HG02623 (cell line): ENCODE measurements around the gene TENT5A.

ENCODE experiments used
- ATAC-seq: cut with Tn5 transposase; IDR thresholded peaks from one replicate; pipeline ENCODE4 v1.9.1; 2021; ENCODE audit warnings: moderate library complexity; ENCODE audit not compliant: unreplicated experiment

Gene TENT5A

GRCh38 chr6:81772741-81773140, 20.3 kb upstream of the TENT5A start:
- ATAC-seq: peak; percentile 99

GRCh38 chr6:81771097-81771496, 18.6 kb upstream of the TENT5A start:
- ATAC-seq: no peak

- ATAC-seq: no peak
These were observed 17.9 kb upstream of the TENT5A start for GRCh38 chr6:81770381-81770780.

GRCh38 chr6:81769824-81770223, 17.3 kb upstream of the TENT5A start:
- no peak for ATAC-seq

GRCh38 chr6:81768150-81768942, 15.9 kb upstream of the TENT5A start:
- no peak for ATAC-seq

GRCh38 chr6:81767163-81767891, 14.8 kb upstream of the TENT5A start:
- ATAC-seq: no peak

- ATAC-seq: peak; percentile 52
These were observed 14.1 kb upstream of the TENT5A start for GRCh38 chr6:81766482-81767069.

GRCh38 chr6:81764531-81764930, 12.1 kb upstream of the TENT5A start:
- ATAC-seq: no peak

GRCh38 chr6:81763968-81764367, 11.5 kb upstream of the TENT5A start:
- ATAC-seq: no peak

- no peak for ATAC-seq
These were observed 10.6 kb upstream of the TENT5A start for GRCh38 chr6:81763051-81763450.

GRCh38 chr6:81762606-81763005, 10.1 kb upstream of the TENT5A start:
- ATAC-seq: no peak

- ATAC-seq: no peak
These were observed 9.7 kb upstream of the TENT5A start for GRCh38 chr6:81762132-81762531.

- no peak for ATAC-seq
These were observed 8.7 kb upstream of the TENT5A start for GRCh38 chr6:81761197-81761596.

- ATAC-seq: no peak
These were observed 7.3 kb upstream of the TENT5A start for GRCh38 chr6:81759782-81760181.

GRCh38 chr6:81758221-81758620, 5.7 kb upstream of the TENT5A start:
- no peak for ATAC-seq

- ATAC-seq: no peak
These were observed 4.2 kb upstream of the TENT5A start for GRCh38 chr6:81756690-81757089.

- no peak for ATAC-seq
These were observed 3.1 kb upstream of the TENT5A start for GRCh38 chr6:81755551-81755950.

GRCh38 chr6:81754906-81755305, 2.4 kb upstream of the TENT5A start:
- ATAC-seq: no peak

GRCh38 chr6:81753711-81754577, 1.5 kb upstream of the TENT5A start:
- ATAC-seq: peak; percentile 36

- peak; percentile 40 for ATAC-seq
These were observed 635 bp upstream of the TENT5A start for GRCh38 chr6:81752921-81753710.
